ENCODE measurements around the gene LSP1. TPM values are rescaled to one million over a fixed set of nuclear protein-coding genes. Genes with fewer than 3 reads are reported as not detected.
A peak's percentile ranks its signal among the peaks of the same experiment; 100 is the strongest.
"Not testable (repeated sequence)": the region's sequence is repeated elsewhere in the genome, so short reads cannot be mapped to it uniquely, and the experiment has no call there.

LSP1 gene
- total and polyA plus RNA-seq, 7 donors = 8.7 to 80.2 (median 32.7) TPM

- no peak overlapping the region for H3K4me3 ChIP-seq
- H3K27me3 ChIP-seq = no peaks in the 10 kb centered on the region
- WGBS, 2 donors = 33 to 40% methylated on average over 23 of the region's 23 CpGs
- peak; percentile 65 to 86 (median 74) for TF ChIP-seq CTCF (IDR thresholded peaks at IDR 0.05)
- TF ChIP-seq POLR2AphosphoS5 (IDR thresholded peaks at IDR 0.05) = no peak
- TF ChIP-seq EP300 (IDR thresholded peaks at IDR 0.05) = no peak
- no peak for TF ChIP-seq POLR2A (IDR thresholded peaks at IDR 0.05)
- H3K27ac ChIP-seq = peak overlapping the region; percentile 65 to 78 (median 68)
- no peaks in the 10 kb centered on the region for H3K9me3 ChIP-seq
- peak; percentile 91 for DNase-seq
- H3K4me1 ChIP-seq = peaks cover 0 to 32% (median 28%) of the 10 kb centered on the region in 4 donors
- peaks cover 0 to 6% (median 0%) of the 10 kb centered on the region in 4 donors for H3K36me3 ChIP-seq
- intact Hi-C loops (cut with DNase I) = loop anchor here (1.0 to 5.0 kb wide), 3 partner anchors 45 to 269 kb away; partner anchors contain the start of gene TNNI2
These were observed 29.7 kb downstream of the LSP1 start for GRCh38 chr11:1882265-1883238.

- Histone ChIP-seq H3K9me3 (no peaks in the 10 kb centered on the region), H3K4me1 (peaks cover 0 to 29% (median 24%) of the 10 kb centered on the region in 4 donors), H3K27ac (peak overlapping the region in 1 of 4 donors; percentile 78), H3K4me3 (no peak overlapping the region), H3K27me3 (no peaks in the 10 kb centered on the region), H3K36me3 (peaks cover 0 to 6% (median 0%) of the 10 kb centered on the region in 4 donors)
- no peak for DNase-seq
- intact Hi-C loops (cut with DNase I) = loop anchor here (5.0 kb wide), 2 partner anchors 46 to 191 kb away; partner anchors contain the start of gene TNNI2
- 91 to 93% methylated on average over 14 of the region's 14 CpGs for WGBS, 2 donors
- TF ChIP-seq POLR2A (IDR thresholded peaks at IDR 0.05) = no peak
- no peak for TF ChIP-seq POLR2AphosphoS5 (IDR thresholded peaks at IDR 0.05)
- TF ChIP-seq EP300 (IDR thresholded peaks at IDR 0.05) = no peak
- TF ChIP-seq CTCF (IDR thresholded peaks at IDR 0.05) = no peak
These were observed 30.7 kb downstream of the LSP1 start for GRCh38 chr11:1883346-1884302.

GRCh38 chr11:1884303-1884700 is 31.4 kb downstream of the LSP1 start:
- peaks cover 0 to 6% (median 0%) of the 10 kb centered on the region in 4 donors for H3K36me3 ChIP-seq
- H3K27me3 ChIP-seq = no peaks in the 10 kb centered on the region
- intact Hi-C loops (cut with DNase I) = loop anchor here (5.0 kb wide), 2 partner anchors 47 to 192 kb away; partner anchors contain the start of gene TNNI2
- 75 to 93% methylated on average over 5 of the region's 5 CpGs for WGBS, 2 donors
- H3K9me3 ChIP-seq = no peaks in the 10 kb centered on the region
- no peak for TF ChIP-seq POLR2A (IDR thresholded peaks at IDR 0.05)
- no peak for DNase-seq
- H3K4me1 ChIP-seq = peaks cover 0 to 29% (median 24%) of the 10 kb centered on the region in 4 donors
- H3K27ac ChIP-seq = no peak overlapping the region
- no peak overlapping the region for H3K4me3 ChIP-seq

- H3K27me3 ChIP-seq; H3K27ac ChIP-seq; H3K36me3 ChIP-seq; H3K9me3 ChIP-seq; H3K4me3 ChIP-seq; intact Hi-C loops (cut with DNase I): not testable (repeated sequence)
- WGBS, 2 donors = 87 to 93% methylated on average over 13 of the region's 13 CpGs
- DNase-seq = peak; percentile 28
- H3K4me1 ChIP-seq = peaks cover 0 to 13% (median 9%) of the 10 kb centered on the region in 4 donors
These were observed 33.7 kb downstream of the LSP1 start for GRCh38 chr11:1886551-1886950.

- TF ChIP-seq CTCF (IDR thresholded peaks at IDR 0.05) (no peak), POLR2A (IDR thresholded peaks at IDR 0.05) (no peak), EP300 (IDR thresholded peaks at IDR 0.05) (no peak), POLR2AphosphoS5 (IDR thresholded peaks at IDR 0.05) (no peak)
- no peaks in the 10 kb centered on the region for H3K9me3 ChIP-seq
- no peak overlapping the region for H3K27ac ChIP-seq
- no peaks in the 10 kb centered on the region for H3K27me3 ChIP-seq
- 76 to 81% methylated on average over 11 of the region's 11 CpGs for WGBS, 2 donors
- peaks cover 0 to 2% (median 0%) of the 10 kb centered on the region in 4 donors for H3K4me1 ChIP-seq
- intact Hi-C loops (cut with DNase I) = no loop called here
- DNase-seq = no peak
- no peak overlapping the region for H3K4me3 ChIP-seq
- peaks cover 0 to 6% (median 0%) of the 10 kb centered on the region in 4 donors for H3K36me3 ChIP-seq
These were observed 34.8 kb downstream of the LSP1 start for GRCh38 chr11:1887451-1888346.

All from sigmoid colon (tissue), 7 donors.